ENCODE results near the gene TSC2.
"Not testable (repeated sequence)": the region's sequence is repeated elsewhere in the genome, so short reads cannot be mapped to it uniquely, and the experiment has no call there.

The TSC2 gene

GRCh38 chr16:2092866-2093265 lies 45.1 kb downstream of the TSC2 start:
- no peak overlapping the region for H3K4me3 ChIP-seq (ENCODE audit: low read depth, low read length)
- DNase-seq (ENCODE audit: low read depth, low spot score): no peak
- in situ Hi-C loops (cut with HindIII; ENCODE audit: low sequenced_read_pairs): no loop called here
- TF ChIP-seq CTCF (IDR thresholded peaks at IDR 0.05; ENCODE audit: low read depth, low read length): no peak

GRCh38 chr16:2093793-2094192 lies 46.0 kb downstream of the TSC2 start:
- in situ Hi-C loops (cut with HindIII; ENCODE audit: low sequenced_read_pairs): no loop called here
- TF ChIP-seq CTCF (IDR thresholded peaks at IDR 0.05; ENCODE audit: low read depth, low read length): no peak
- no peak for DNase-seq (ENCODE audit: low read depth, low spot score)

GRCh38 chr16:2095315-2095853 lies 47.6 kb downstream of the TSC2 start:
- TF ChIP-seq CTCF (IDR thresholded peaks at IDR 0.05; ENCODE audit: low read depth, low read length): no peak
- in situ Hi-C loops (cut with HindIII; ENCODE audit: low sequenced_read_pairs): no loop called here
- no peak overlapping the region for H3K4me3 ChIP-seq (ENCODE audit: low read depth, low read length)
- DNase-seq (ENCODE audit: low read depth, low spot score): no peak

More at GRCh38 chr16:2093793-2094192, 46.0 kb downstream of the TSC2 start:
- H3K4me3 ChIP-seq (ENCODE audit: low read depth, low read length): no peak overlapping the region

GRCh38 chr16:2095918-2096582 lies 48.3 kb downstream of the TSC2 start:
- no peak overlapping the region for H3K4me3 ChIP-seq (ENCODE audit: low read depth, low read length)
- DNase-seq (ENCODE audit: low read depth, low spot score): no peak
- TF ChIP-seq CTCF (IDR thresholded peaks at IDR 0.05; ENCODE audit: low read depth, low read length): no peak
- in situ Hi-C loops (cut with HindIII; ENCODE audit: low sequenced_read_pairs): no loop called here

- no peak overlapping the region for H3K4me3 ChIP-seq (ENCODE audit: low read depth, low read length)
- in situ Hi-C loops (cut with HindIII; ENCODE audit: low sequenced_read_pairs): no loop called here
- DNase-seq (ENCODE audit: low read depth, low spot score): no peak
- no peak for TF ChIP-seq CTCF (IDR thresholded peaks at IDR 0.05; ENCODE audit: low read depth, low read length)
Observed at GRCh38 chr16:2096853-2097595, 49.2 kb downstream of the TSC2 start.

GRCh38 chr16:2097689-2098088 lies 49.9 kb downstream of the TSC2 start:
- in situ Hi-C loops (cut with HindIII; ENCODE audit: low sequenced_read_pairs): not testable (repeated sequence)

GRCh38 chr16:2101581-2101980 lies 53.8 kb downstream of the TSC2 start:
- DNase-seq (ENCODE audit: low read depth, low spot score); in situ Hi-C loops (cut with HindIII; ENCODE audit: low sequenced_read_pairs): not testable (repeated sequence)

More at GRCh38 chr16:2097689-2098088, 49.9 kb downstream of the TSC2 start:
- not testable (repeated sequence) for DNase-seq (ENCODE audit: low read depth, low spot score); H3K4me3 ChIP-seq (ENCODE audit: low read depth, low read length)

More at GRCh38 chr16:2101581-2101980, 53.8 kb downstream of the TSC2 start:
- not testable (repeated sequence) for H3K4me3 ChIP-seq (ENCODE audit: low read depth, low read length)

Data from astrocyte of the spinal cord (primary cell).